CD4-positive, alpha-beta T cell (primary cell): ENCODE results near the gene NCOR2. TPM values are rescaled to one million over a fixed set of nuclear protein-coding genes. Genes with fewer than 3 reads are reported as not detected.

Source experiments
- ATAC-seq: fragments of 200-7000 bp; cut with Tn5 transposase; one replicate; pipeline ENCODE4 v1.10.0; 2022; ENCODE audit warnings: mild to moderate bottlenecking; ENCODE audit not compliant: poor library complexity
- CTCF ChIA-PET: fragments of 350-600 bp; sonication (Branson Sonifier 250); formaldehyde crosslinking; loops from one replicate; lab custom pipeline; 2021; ENCODE audit warnings: antibody characterized with exemption, inconsistent platforms; lab: Charles Lee
- POLR2A ChIA-PET: fragments of 350-600 bp; sonication (Branson Sonifier 250); formaldehyde crosslinking; loops from one replicate; lab custom pipeline; 2021; ENCODE audit warnings: antibody characterized with exemption, inconsistent platforms; lab: Charles Lee
- DNase-seq, 14 experiments: peaks; one replicate each; pipeline ENCODE4 v3.0.0-alpha.2; 2013 to 2020; ENCODE audit warnings: mixed read lengths in 2 of 14
- H3K27ac ChIP-seq, 2 donors: one replicate each; pipeline versions ENCODE4 v1.5.1 to v1.7.0; 2013; ENCODE audit warnings: low read length in 2 of 2, low read depth in 1 of 2, mild to moderate bottlenecking in 1 of 2
- H3K27me3 ChIP-seq, 2 experiments: 1 replicate in 1 of 2; 2 replicates in 1 of 2; pipeline versions ENCODE4 v1.6.1 to v1.7.0; 2013; ENCODE audit warnings: low read length in 2 of 2, control low read depth in 1 of 2, mild to moderate bottlenecking in 1 of 2, moderate library complexity in 1 of 2; ENCODE audit not compliant: insufficient read depth in 2 of 2, control insufficient read depth in 1 of 2
- H3K36me3 ChIP-seq: one replicate; pipeline ENCODE4 v1.6.1; 2013; ENCODE audit warnings: low read length, control low read depth; ENCODE audit not compliant: insufficient read depth
- H3K4me1 ChIP-seq: one replicate; pipeline ENCODE4 v1.6.1; 2013; ENCODE audit warnings: low read length, control low read depth; ENCODE audit not compliant: insufficient read depth
- H3K4me3 ChIP-seq: one replicate; pipeline ENCODE4 v1.5.1; 2013; ENCODE audit warnings: mild to moderate bottlenecking, low read length, moderate library complexity
- H3K9me3 ChIP-seq, 2 experiments: 1 replicate in 1 of 2; 2 replicates in 1 of 2; pipeline versions ENCODE4 v1.6.1 to v1.7.0; 2013; ENCODE audit warnings: low read length in 2 of 2, mild to moderate bottlenecking in 2 of 2, control low read depth in 1 of 2, moderate library complexity in 1 of 2; ENCODE audit not compliant: control insufficient read depth in 1 of 2, insufficient read depth in 1 of 2
- H3K27ac Mint-ChIP-seq: one replicate; pipeline ENCODE4 v1.8.0; 2020; ENCODE audit warnings: mixed read lengths
- H3K27me3 Mint-ChIP-seq: one replicate; pipeline ENCODE4 v1.8.0; 2021; ENCODE audit warnings: mixed read lengths
- H3K36me3 Mint-ChIP-seq: one replicate; pipeline ENCODE4 v1.8.0; 2021; ENCODE audit warnings: low read depth, mixed read lengths
- H3K4me1 Mint-ChIP-seq: one replicate; pipeline ENCODE4 v1.8.0; 2021; ENCODE audit warnings: low read depth, mixed read lengths
- H3K4me3 Mint-ChIP-seq: one replicate; pipeline ENCODE4 v1.8.0; 2020; ENCODE audit warnings: mild to moderate bottlenecking, mixed read lengths
- H3K9me3 Mint-ChIP-seq: one replicate; pipeline ENCODE4 v1.8.0; 2020; ENCODE audit warnings: mixed read lengths
- intact Hi-C, 2 experiments: fragments of 100-400 bp; cut with DNase I in 1 of 2; cut with micrococcal nuclease in 1 of 2; formaldehyde crosslinking; loops; one replicate each; pipeline versions ENCODE4 v1.15.1 to v1.9.0; 2023 to 2025; cut with DNase I, micrococcal nuclease
- total RNA-seq, 174 experiments: library from RNA in 2 of 174; stranded (reverse) in 2 of 174; gene quantifications; one replicate each; pipeline ENCODE4 v1.2.3 and lab custom pipeline; 2021 to 2026
- TF ChIP-seq, protein P1 (sequence below): fragments of 200-600 bp; IDR thresholded peaks from one replicate; pipeline ENCODE4 v1.8.0; 2022; ENCODE audit warnings: antibody characterized with exemption, mild to moderate bottlenecking

Gene NCOR2
- total RNA-seq, 2 experiments from 2014 or later: 133 to 140 TPM

DNA sequence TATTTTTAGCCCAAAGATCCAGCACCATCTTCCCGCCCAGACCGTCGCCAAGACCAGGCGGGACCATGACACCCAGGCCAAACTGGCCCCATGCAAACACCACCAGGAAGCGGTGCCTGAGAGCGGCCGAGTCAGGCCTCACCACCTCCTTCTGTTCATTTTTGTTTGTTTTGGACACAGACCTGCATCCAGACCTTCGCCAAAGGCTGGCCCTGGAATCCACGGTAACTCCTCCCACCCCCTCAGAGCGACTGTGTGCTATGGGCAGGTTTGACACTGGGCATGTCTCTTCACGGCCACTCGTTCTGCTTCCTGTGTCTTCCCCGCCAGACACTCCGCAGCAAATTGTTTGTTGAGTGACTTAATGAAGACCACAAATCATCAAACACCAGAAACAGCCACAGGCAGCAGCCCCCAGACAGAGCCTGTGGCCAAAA lies 47.1 kb downstream of the NCOR2 start:
- Mint-ChIP-seq H3K27me3 (no peaks in the 10 kb centered on the region), H3K27ac (no peak overlapping the region), H3K36me3 (peaks cover 13% of the 10 kb centered on the region), H3K4me1 (peaks cover 37% of the 10 kb centered on the region), H3K4me3 (no peak overlapping the region), H3K9me3 (no peaks in the 10 kb centered on the region)
- no peaks in the 10 kb centered on the region for H3K9me3 ChIP-seq
- no peak overlapping the region for H3K27ac ChIP-seq
- DNase-seq (no peak), ATAC-seq (no peak)
- H3K27me3 ChIP-seq: no peaks in the 10 kb centered on the region
- POLR2A ChIA-PET: no interaction called here
- intact Hi-C loops: no loop called here
- TF ChIP-seq, protein P1, sequence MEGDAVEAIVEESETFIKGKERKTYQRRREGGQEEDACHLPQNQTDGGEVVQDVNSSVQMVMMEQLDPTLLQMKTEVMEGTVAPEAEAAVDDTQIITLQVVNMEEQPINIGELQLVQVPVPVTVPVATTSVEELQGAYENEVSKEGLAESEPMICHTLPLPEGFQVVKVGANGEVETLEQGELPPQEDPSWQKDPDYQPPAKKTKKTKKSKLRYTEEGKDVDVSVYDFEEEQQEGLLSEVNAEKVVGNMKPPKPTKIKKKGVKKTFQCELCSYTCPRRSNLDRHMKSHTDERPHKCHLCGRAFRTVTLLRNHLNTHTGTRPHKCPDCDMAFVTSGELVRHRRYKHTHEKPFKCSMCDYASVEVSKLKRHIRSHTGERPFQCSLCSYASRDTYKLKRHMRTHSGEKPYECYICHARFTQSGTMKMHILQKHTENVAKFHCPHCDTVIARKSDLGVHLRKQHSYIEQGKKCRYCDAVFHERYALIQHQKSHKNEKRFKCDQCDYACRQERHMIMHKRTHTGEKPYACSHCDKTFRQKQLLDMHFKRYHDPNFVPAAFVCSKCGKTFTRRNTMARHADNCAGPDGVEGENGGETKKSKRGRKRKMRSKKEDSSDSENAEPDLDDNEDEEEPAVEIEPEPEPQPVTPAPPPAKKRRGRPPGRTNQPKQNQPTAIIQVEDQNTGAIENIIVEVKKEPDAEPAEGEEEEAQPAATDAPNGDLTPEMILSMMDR: no peak
- CTCF ChIA-PET: no interaction called here
- H3K4me1 ChIP-seq: peaks cover 16% of the 10 kb centered on the region
- peaks cover 5% of the 10 kb centered on the region for H3K36me3 ChIP-seq
- no peak overlapping the region for H3K4me3 ChIP-seq

DNA sequence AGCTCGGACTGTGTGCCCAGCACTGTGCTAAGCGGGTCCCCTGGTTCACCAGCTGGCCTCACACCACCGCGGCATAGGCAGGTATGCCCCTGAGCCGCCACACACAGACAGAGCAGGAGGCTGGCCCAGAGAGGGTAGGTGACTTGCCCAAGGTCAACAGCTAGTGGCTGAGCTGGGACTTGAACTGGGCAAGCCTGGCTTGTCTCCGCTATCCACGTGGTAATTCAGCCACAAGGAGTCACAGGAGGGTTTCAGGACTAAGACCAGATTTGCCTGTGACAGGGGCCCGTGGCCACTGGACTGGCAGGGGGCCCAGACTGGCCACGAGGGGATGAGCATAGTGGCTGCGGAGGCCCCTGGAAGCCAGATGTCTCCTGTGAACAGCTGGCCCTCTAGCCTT lies 47.7 kb downstream of the NCOR2 start:
- Histone ChIP-seq H3K36me3 (peaks cover 5% of the 10 kb centered on the region), H3K27ac (no peak overlapping the region), H3K4me3 (no peak overlapping the region), H3K4me1 (peaks cover 16% of the 10 kb centered on the region), H3K9me3 (no peaks in the 10 kb centered on the region), H3K27me3 (no peaks in the 10 kb centered on the region)
- peaks cover 11% of the 10 kb centered on the region for H3K36me3 Mint-ChIP-seq
- H3K4me1 Mint-ChIP-seq: peaks cover 31% of the 10 kb centered on the region
- TF ChIP-seq, protein P1: no peak
- CTCF ChIA-PET: no interaction called here
- intact Hi-C loops: no loop called here
- DNase-seq: no peak
- H3K27ac Mint-ChIP-seq: no peak overlapping the region
- no peaks in the 10 kb centered on the region for H3K27me3 Mint-ChIP-seq
- no peak overlapping the region for H3K4me3 Mint-ChIP-seq
- H3K9me3 Mint-ChIP-seq: no peaks in the 10 kb centered on the region
- POLR2A ChIA-PET: no interaction called here
- ATAC-seq: no peak

DNA sequence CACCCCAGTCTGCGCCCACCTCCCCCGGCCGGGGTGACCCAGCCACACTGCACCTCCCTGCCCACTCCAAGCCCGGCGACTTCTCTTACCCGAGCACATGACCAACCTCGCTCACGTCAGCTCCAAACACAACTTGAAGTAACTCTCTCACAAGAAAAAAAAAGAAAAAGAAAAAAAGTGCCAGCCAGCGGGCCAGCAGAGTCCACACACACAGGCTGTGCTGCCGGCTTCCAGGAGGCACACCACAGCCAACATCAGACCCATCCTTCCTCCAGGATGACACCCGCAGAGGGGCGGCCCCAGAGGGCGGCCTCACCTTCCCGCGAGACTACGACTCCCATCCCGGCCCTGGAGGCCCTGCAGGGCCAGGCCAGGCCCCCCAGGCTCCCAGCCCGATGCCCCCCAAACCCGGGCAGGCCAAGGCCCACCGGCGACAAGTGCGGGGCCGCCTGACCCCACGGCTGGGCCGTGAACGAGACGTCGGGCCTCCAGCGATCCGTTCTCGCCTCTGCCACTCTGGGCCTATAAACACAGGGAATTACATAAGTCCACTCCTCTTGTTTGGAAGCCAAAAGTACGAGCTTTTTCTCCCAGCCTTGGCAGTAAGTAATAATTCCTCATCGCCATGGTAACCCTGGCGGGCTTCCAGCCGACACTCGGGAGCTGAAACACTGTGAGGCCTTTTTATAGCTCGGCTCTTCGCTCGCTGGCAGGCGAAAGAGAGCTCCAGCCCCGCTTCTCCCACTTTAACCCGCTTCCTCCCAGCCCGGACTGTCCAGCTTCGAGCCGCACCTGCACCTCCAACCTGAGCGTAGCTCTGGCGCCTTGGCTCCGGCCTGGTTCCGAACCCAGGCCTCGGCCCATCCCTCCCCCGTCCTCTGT lies 49.1 kb downstream of the NCOR2 start:
- no peaks in the 10 kb centered on the region for H3K9me3 Mint-ChIP-seq
- Histone ChIP-seq H3K27ac (no peak overlapping the region), H3K27me3 (no peaks in the 10 kb centered on the region), H3K4me3 (no peak overlapping the region), H3K36me3 (peaks cover 9% of the 10 kb centered on the region), H3K4me1 (peaks cover 16% of the 10 kb centered on the region), H3K9me3 (no peaks in the 10 kb centered on the region)
- no peak for ATAC-seq
- H3K27me3 Mint-ChIP-seq: no peaks in the 10 kb centered on the region
- ChIA-PET POLR2A (no interaction called here), CTCF (no interaction called here)
- DNase-seq: no peak
- TF ChIP-seq, protein P1: no peak
- peaks cover 13% of the 10 kb centered on the region for H3K36me3 Mint-ChIP-seq
- no peak overlapping the region for H3K27ac Mint-ChIP-seq
- intact Hi-C loops: no loop called here
- peaks cover 25% of the 10 kb centered on the region for H3K4me1 Mint-ChIP-seq
- no peak overlapping the region for H3K4me3 Mint-ChIP-seq
